Measurements from ENCODE around the gene PHC2. TPM values are rescaled to one million over a fixed set of nuclear protein-coding genes. Genes with fewer than 3 reads are reported as not detected.

The PHC2 gene
- total RNA-seq, 1 donor from 2014 or later: 222 TPM

DNA sequence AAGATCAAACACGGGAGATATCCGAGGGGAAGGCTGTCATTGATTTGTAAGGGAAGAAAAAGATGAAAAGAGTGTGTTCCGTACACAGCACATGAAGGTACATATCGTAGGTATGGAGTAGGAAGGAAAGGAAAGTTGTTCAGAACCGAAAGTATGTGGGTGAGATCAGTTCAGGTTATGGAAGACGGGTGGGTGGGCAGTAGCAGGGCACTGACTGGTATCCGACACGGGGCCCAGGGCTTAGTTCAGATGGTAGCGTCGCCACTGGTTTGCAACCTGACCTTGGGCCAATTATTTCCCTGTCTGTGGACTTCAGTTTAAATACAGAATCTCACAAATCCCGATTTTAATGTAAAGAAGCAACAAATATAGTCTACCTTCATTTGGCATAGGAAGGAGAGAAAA, 82.2 kb downstream of the PHC2 start:
- peaks cover 12 to 36% of the 10 kb centered on the region in 2 donors for H3K4me1 ChIP-seq
- TF ChIP-seq, protein P1, sequence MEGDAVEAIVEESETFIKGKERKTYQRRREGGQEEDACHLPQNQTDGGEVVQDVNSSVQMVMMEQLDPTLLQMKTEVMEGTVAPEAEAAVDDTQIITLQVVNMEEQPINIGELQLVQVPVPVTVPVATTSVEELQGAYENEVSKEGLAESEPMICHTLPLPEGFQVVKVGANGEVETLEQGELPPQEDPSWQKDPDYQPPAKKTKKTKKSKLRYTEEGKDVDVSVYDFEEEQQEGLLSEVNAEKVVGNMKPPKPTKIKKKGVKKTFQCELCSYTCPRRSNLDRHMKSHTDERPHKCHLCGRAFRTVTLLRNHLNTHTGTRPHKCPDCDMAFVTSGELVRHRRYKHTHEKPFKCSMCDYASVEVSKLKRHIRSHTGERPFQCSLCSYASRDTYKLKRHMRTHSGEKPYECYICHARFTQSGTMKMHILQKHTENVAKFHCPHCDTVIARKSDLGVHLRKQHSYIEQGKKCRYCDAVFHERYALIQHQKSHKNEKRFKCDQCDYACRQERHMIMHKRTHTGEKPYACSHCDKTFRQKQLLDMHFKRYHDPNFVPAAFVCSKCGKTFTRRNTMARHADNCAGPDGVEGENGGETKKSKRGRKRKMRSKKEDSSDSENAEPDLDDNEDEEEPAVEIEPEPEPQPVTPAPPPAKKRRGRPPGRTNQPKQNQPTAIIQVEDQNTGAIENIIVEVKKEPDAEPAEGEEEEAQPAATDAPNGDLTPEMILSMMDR (IDR thresholded peaks at IDR 0.05): no peak
- H3K27me3 ChIP-seq: no peaks in the 10 kb centered on the region
- peak overlapping the region; percentile 87 to 99 for H3K4me3 ChIP-seq
- DNase-seq (ENCODE audit: low spot score in 2 of 2): no peak
- no peaks in the 10 kb centered on the region for H3K9me3 ChIP-seq
- peaks cover 0 to 11% of the 10 kb centered on the region in 2 donors for H3K36me3 ChIP-seq
- peak overlapping the region; percentile 91 to 100 for H3K27ac ChIP-seq
- intact Hi-C loops (cut with DNase I): loop anchor here (5.0 to 10.0 kb wide), 3 partner anchors 124 to 1394 kb away; partner anchors contain the start of genes TRIM62 and ZSCAN20

DNA sequence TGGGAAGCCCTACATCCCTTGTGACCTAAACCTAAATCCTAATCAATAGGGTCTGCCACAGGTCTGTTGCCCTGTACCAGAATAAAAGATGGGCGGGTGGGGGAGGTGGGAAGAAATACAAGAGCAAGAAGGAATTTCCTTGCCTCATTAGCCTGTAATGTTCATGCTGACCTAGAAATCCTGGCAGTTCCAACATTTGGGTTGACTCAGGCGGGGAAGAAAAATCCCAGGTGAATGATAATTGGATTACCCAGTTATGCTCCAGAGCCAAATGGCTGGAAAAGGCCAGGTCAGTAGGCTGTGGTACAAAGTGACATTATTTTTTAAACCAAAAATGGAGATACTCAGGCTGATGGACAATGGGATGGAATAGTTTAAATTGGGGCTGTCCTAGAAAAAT, 82.7 kb downstream of the PHC2 start:
- peaks cover 12 to 40% of the 10 kb centered on the region in 2 donors for H3K4me1 ChIP-seq
- no peaks in the 10 kb centered on the region for H3K9me3 ChIP-seq
- intact Hi-C loops (cut with DNase I): loop anchor here (5.0 to 10.0 kb wide), 3 partner anchors 124 to 1393 kb away; partner anchors contain the start of genes TRIM62 and ZSCAN20
- DNase-seq (ENCODE audit: low spot score in 2 of 2): no peak
- peak overlapping the region; percentile 87 to 99 for H3K4me3 ChIP-seq
- H3K27me3 ChIP-seq: no peaks in the 10 kb centered on the region
- peak overlapping the region; percentile 91 to 100 for H3K27ac ChIP-seq
- H3K36me3 ChIP-seq: peaks cover 0 to 14% of the 10 kb centered on the region in 2 donors
- TF ChIP-seq, protein P1 (IDR thresholded peaks at IDR 0.05): no peak

DNA sequence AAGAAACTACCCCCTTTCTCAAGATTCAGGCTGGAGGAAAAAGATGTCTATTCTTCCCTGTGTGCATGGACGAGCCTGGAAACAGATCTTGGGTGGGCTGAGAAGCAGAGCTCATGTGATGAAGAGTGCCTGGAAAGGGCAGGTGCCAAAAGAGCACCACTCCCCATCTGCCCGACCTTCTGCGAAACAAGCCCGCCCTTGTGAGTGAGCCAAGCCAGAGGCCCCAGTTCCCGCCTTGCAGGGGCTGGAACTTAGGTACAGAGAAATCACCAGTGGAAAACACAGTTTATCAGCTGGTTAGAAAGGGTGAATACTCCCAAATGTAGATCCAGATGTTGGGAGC, 83.3 kb downstream of the PHC2 start:
- H3K4me3 ChIP-seq: peak overlapping the region; percentile 87 to 99
- intact Hi-C loops (cut with DNase I): loop anchor here (1.0 to 10.0 kb wide), 4 partner anchors 14 to 1393 kb away; partner anchors contain the start of genes TRIM62 and ZSCAN20
- H3K27ac ChIP-seq: peak overlapping the region; percentile 91 to 100
- H3K9me3 ChIP-seq: no peaks in the 10 kb centered on the region
- H3K36me3 ChIP-seq: peaks cover 4 to 20% of the 10 kb centered on the region in 2 donors
- TF ChIP-seq, protein P1 (IDR thresholded peaks at IDR 0.05): no peak
- H3K27me3 ChIP-seq: no peaks in the 10 kb centered on the region
- H3K4me1 ChIP-seq: peaks cover 16 to 46% of the 10 kb centered on the region in 2 donors
- DNase-seq (ENCODE audit: low spot score in 2 of 2): no peak

DNA sequence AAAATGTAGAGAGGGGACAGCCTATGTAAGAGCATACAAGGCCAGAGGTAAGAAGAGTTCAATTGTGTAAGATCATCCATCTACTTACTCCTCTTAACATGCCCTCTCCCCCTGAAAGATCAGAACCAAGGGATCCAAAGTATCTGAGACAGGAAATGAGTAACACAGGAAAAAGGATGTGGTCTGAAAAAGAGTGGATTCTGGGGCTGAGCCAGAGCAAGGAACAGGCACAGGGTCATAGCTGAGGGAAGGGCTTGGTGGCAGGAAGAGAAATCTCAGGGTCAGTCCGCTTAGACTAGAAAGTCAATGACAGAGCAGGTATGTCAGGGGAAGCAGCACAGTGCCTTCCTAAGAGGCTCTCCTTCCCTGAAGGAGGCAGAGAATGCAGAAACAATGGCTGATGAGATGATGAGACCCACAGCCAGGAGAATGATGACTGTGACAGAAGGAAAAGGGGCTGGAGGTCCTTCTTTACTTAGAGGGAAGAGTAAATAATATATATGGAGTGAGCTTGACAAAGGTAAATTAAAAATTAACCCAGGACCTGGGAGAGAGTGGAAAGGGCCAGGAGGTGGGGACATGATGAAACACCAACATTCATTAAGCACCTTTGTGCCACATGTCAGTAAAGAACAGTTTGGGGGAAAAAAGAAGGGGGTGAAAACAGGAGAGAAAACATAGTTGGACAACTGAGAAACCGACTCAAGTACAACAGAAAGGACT, 83.8 kb downstream of the PHC2 start:
- Histone ChIP-seq H3K27me3 (no peaks in the 10 kb centered on the region), H3K4me1 (peaks cover 22 to 51% of the 10 kb centered on the region in 2 donors), H3K27ac (peak overlapping the region; percentile 91 to 100), H3K36me3 (peaks cover 6 to 25% of the 10 kb centered on the region in 2 donors), H3K9me3 (no peaks in the 10 kb centered on the region), H3K4me3 (peak overlapping the region; percentile 87 to 99)
- peak in 1 of 2 donors; percentile 90 for DNase-seq (ENCODE audit: low spot score in 2 of 2)
- intact Hi-C loops (cut with DNase I): loop anchor here (1.0 to 10.0 kb wide), 4 partner anchors 14 to 1392 kb away; partner anchors contain the start of genes TRIM62 and ZSCAN20
- TF ChIP-seq, protein P1 (IDR thresholded peaks at IDR 0.05): no peak

DNA sequence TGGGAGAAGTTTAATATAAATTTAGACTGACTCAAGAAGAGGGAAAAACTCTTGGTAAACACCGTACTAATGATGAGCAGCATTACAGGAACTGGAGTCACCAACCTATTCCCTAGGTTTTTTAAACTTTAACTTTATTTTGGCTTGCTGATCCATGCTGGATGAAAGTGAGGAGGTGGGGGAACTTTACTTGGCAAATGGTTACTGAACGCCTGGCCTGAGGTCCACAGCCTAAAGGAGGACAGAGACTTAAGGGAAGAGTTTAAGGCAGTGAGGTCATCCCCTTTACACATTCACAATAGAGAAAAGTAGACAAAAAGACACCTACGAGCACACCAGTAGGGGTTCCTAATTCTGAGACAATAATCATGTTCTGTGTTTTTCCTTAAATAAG, 84.4 kb downstream of the PHC2 start:
- Histone ChIP-seq H3K27me3 (no peaks in the 10 kb centered on the region), H3K4me1 (peaks cover 27 to 57% of the 10 kb centered on the region in 2 donors), H3K36me3 (peaks cover 9 to 31% of the 10 kb centered on the region in 2 donors), H3K4me3 (peak overlapping the region; percentile 43 to 99), H3K9me3 (no peaks in the 10 kb centered on the region), H3K27ac (peak overlapping the region; percentile 91 to 100)
- no peak for DNase-seq (ENCODE audit: low spot score in 2 of 2)
- intact Hi-C loops (cut with DNase I): loop anchor here (5.0 to 10.0 kb wide), 3 partner anchors 126 to 1392 kb away; partner anchors contain the start of genes TRIM62 and ZSCAN20
- TF ChIP-seq, protein P1 (IDR thresholded peaks at IDR 0.05): no peak

Measured in ascending aorta (tissue), 2 donors.